COLO668 (cell line): ENCODE measurements around the gene CAMKMT.

Experiments
- DNase-seq: peaks from one replicate; lab custom pipeline; 2025; ENCODE audit not compliant: unreplicated experiment; lab: John Stamatoyannopoulos, UW

Gene CAMKMT

GRCh38 chr2:44817673-44818335 is 456.1 kb downstream of the CAMKMT start:
- DNase-seq = no peak

GRCh38 chr2:44819061-44819460 is 457.3 kb downstream of the CAMKMT start:
- DNase-seq = no peak

GRCh38 chr2:44821500-44821899 is 459.8 kb downstream of the CAMKMT start:
- no peak for DNase-seq

DNA sequence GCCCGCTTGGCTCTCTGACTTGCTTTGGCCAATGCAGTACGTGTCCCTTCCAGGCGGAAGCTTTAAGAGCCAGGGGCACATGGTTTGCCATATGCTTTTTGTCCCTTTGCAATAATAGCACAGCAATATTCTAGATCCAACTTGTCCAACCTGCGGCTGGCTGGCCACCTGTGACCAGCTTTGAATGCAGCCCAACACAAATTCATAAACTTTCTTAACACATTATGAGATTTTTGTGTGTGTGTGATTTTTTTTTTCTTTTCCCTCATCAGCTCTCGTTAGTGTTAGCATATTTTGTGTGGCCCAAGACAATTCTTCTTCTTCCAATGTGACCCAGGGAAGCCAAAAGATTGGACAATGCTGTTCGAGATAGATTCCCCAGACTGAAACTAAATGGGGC is 460.4 kb downstream of the CAMKMT start:
- no peak for DNase-seq
